Astrocyte of the hippocampus (primary cell): ENCODE measurements around the gene SYT3.
"Not testable (repeated sequence)": the region's sequence is repeated elsewhere in the genome, so short reads cannot be mapped to it uniquely, and the experiment has no call there.

ENCODE experiments used
- DNase-seq: peaks from one replicate; pipeline ENCODE4 v3.0.0; 2011; ENCODE audit warnings: low read depth, low spot score

Gene SYT3

GRCh38 chr19:50602935-50603334, 36.7 kb downstream of the SYT3 start:
- DNase-seq, result no peak

DNA sequence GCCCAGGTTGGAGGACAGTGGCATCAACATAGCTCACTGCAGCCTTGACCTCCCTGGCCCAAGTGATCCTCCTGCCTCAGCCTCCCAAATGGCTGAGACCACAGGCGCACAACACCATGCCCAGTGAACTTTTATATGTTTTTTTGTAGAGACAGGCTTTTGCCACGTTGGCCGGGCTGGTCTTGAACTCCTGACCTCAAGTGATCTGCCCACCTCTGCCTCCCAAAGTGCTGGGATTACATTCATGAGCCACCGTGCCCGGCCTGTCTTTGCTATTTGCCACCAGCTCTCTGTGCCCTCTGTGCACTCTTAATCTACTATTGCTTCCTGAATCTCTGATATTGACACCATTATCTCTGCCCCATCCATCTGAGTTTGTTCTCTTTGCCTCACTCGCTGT, 37.2 kb downstream of the SYT3 start:
- no peak for DNase-seq

DNA sequence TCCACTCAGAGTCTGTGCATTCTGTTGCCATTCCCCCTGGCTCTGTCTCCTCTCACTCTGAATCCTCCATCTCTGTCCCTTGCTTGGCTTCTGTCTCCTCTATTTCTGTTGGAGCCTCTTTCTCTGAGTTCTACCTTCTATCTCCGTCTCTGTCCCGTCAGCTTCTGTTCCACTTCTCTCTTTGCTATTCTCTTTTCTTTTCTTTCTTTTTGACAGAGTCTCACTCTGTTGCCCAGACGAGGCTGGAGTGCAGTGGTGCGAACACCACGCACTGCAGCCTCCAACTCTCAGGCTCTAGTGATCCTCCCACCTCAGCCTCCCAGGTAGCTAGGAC, 37.6 kb downstream of the SYT3 start:
- DNase-seq, result no peak

- DNase-seq, result no peak
Observed at GRCh38 chr19:50601407-50602088, 38.1 kb downstream of the SYT3 start.

- DNase-seq, result no peak
Observed at GRCh38 chr19:50599427-50599826, 40.3 kb downstream of the SYT3 start.

- DNase-seq, result no peak
Observed at GRCh38 chr19:50590191-50590590, 49.5 kb downstream of the SYT3 start.

GRCh38 chr19:50581795-50582660, 57.7 kb downstream of the SYT3 start:
- DNase-seq, result not testable (repeated sequence)

GRCh38 chr19:50580970-50581634, 58.6 kb downstream of the SYT3 start:
- no peak for DNase-seq

GRCh38 chr19:50580240-50580639, 59.4 kb downstream of the SYT3 start:
- no peak for DNase-seq

GRCh38 chr19:50576769-50577168, 62.9 kb downstream of the SYT3 start:
- not testable (repeated sequence) for DNase-seq

DNA sequence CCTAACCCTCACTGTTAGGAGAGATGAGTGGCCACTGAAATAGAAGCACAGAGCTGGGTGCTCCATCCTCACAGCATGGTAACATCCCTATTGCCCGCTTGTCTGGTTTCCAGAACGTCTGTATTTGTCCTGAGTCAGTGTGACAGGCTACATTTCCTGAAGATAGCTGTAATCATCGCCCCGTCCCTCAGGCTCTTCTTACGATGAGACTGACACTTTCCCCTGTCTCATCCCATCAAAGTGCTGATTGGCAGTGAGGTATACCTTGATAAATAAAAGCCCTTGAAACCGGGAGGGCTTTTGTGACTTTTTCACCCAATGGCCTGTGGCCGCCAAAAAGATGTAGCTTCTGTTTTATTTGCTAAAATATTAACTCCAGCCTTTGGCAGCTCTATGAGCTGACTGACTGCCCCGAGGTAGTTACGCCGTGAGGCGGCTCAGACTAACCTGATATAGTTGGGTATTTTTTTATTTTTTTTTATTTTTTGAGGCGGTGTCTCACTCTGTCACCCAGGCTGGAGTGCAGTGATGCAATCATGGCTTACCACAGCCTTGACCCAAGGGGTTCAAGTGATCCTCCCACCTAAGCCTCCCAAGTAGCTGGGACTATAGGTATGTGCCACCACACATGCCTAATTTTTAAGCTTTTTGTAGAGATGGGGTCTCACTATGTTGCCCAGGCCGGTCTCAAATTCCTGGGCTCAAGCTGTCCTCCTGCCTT, 65.8 kb downstream of the SYT3 start:
- no peak for DNase-seq
